Activated CD4-positive, alpha-beta T cell treated with anti-CD3 and anti-CD28 coated beads, Interleukin-2, amount 10 ng/mL, durations not matched to agents 7 days and 5 days (primary cell): Measurements from ENCODE around the gene GPR137B. TPM values are rescaled to one million over a fixed set of nuclear protein-coding genes. Genes with fewer than 3 reads are reported as not detected.

Experiments used
- CTCF ChIA-PET: fragments of 350-600 bp; sonication (Branson Sonifier 250); formaldehyde crosslinking; loops from one replicate; lab custom pipeline; 2021; ENCODE audit warnings: antibody characterized with exemption; lab: Charles Lee
- POLR2A ChIA-PET: fragments of 350-600 bp; sonication (Branson Sonifier 250); formaldehyde crosslinking; loops from one replicate; lab custom pipeline; 2021; ENCODE audit warnings: antibody characterized with exemption; lab: Charles Lee
- DNase-seq: peaks from one replicate; pipeline ENCODE4 v3.0.0-alpha.2; 2020
- H3K27ac Mint-ChIP-seq: one replicate; pipeline ENCODE4 v1.8.0; 2021; ENCODE audit warnings: mild to moderate bottlenecking, moderate library complexity, mixed read lengths
- H3K27me3 Mint-ChIP-seq: one replicate; pipeline ENCODE4 v1.8.0; 2021; ENCODE audit warnings: mixed read lengths
- H3K36me3 Mint-ChIP-seq: one replicate; pipeline ENCODE4 v1.8.0; 2021; ENCODE audit warnings: low read depth, mixed read lengths
- H3K4me1 Mint-ChIP-seq: one replicate; pipeline ENCODE4 v1.8.0; 2021; ENCODE audit warnings: mixed read lengths
- H3K4me3 Mint-ChIP-seq: one replicate; pipeline ENCODE4 v1.8.0; 2021; ENCODE audit warnings: mild to moderate bottlenecking, moderate library complexity, mixed read lengths
- H3K9me3 Mint-ChIP-seq: one replicate; pipeline ENCODE4 v1.8.0; 2021; ENCODE audit warnings: mixed read lengths
- total RNA-seq, 2 experiments: library from RNA; stranded (reverse); gene quantifications; one replicate each; pipeline ENCODE4 v1.2.3, GENCODE V29; 2021

Gene GPR137B
- total RNA-seq, 2 experiments from 2014 or later = 5.0 to 5.8 TPM

DNA sequence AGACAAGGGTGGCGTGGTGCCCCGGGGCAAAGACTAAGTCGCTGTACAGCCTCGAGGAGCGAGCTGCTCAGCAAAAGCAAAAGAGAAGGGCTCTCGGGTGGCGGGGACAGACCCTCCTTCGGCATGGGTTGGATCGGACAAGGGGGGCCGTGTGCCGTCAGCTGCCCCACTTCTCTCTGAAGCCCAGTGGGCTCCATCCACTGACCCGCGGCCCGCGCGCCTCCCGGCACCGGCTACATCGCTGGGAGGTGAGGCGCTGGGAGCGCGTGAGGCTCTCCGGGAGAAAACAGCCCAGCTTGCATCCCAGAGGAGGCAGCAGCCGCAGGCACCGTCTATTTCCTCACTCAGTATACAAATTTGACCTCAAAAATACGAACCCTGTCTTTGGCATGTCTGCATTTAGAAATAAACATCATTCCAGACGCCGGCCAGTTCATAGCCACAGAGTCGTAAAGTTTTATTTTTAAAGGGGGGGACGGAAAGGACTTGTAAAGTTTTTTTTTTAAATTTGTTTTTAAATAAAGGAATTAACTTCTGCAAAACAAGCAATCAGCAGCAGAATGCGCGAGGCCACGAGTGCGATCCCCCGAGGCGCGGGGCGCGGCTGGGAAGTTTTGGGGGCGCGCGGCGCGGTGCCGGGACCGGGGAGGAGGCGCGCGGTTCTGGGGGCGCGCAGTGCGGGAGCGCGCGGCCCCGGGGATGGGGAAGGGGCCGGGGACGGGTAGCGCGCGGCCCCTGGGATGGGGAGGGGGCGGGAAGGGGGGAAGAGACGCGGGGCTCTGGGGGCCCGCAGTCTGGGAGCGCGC lies 689 bp upstream of the GPR137B start:
- H3K4me3 Mint-ChIP-seq = peak overlapping the region; percentile 76
- peaks cover 5% of the 10 kb centered on the region for H3K36me3 Mint-ChIP-seq
- ChIA-PET CTCF (interaction anchor here (0.7 kb wide), 1 partner anchor 10 kb away, joined by 3 read pairs; no protein-coding TSS in a partner anchor), POLR2A (no interaction called here)
- H3K27ac Mint-ChIP-seq = peak overlapping the region; percentile 20
- DNase-seq = no peak
- H3K27me3 Mint-ChIP-seq = peaks cover 44% of the 10 kb centered on the region
- no peaks in the 10 kb centered on the region for H3K9me3 Mint-ChIP-seq
- H3K4me1 Mint-ChIP-seq = peaks cover 27% of the 10 kb centered on the region

DNA sequence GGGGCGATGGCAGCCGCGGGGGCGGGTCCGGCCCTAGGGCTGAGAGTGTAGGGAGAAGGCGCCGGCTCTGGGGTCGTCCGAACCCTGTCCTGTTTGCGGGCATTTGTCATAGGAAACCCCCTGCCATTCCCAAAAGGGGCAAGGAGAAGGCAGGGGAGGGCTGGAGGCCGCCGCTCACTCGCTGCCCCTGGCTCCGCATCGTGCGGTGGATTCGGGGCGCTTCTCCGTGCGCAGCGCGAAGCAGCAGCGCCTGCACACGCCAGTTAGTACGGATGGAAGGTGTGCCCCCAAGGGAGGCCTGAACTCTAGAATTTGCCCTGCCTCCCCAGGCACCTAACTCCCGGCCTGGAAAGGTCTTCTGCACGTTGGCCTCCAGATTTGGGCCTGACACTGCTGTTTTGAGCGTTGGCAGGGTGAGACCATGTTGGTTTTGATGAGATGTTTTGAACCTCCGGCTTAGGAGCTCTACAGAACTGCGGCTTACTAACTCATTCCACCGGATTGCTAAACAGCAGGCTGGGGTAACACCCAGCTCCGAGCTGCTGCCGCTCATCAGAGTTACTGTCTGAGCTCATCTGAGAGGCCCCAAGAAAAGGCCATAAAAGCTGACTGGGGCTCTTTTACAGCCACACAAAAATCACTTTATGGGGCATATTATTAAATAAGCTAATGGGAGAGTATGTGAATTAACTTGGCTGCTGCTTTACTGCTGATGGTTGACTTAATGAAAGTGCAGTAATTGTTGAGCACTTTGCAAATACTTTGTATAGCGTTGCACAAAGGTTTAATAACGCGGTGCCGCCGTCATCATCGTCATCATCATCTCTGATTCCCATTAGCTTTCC lies 987 bp downstream of the GPR137B start:
- Mint-ChIP-seq H3K36me3 (peaks cover 5% of the 10 kb centered on the region), H3K27ac (peak overlapping the region; percentile 16), H3K9me3 (no peaks in the 10 kb centered on the region), H3K4me3 (peak overlapping the region; percentile 93), H3K27me3 (peaks cover 33% of the 10 kb centered on the region), H3K4me1 (peaks cover 27% of the 10 kb centered on the region)
- DNase-seq = peak; percentile 27
- CTCF ChIA-PET = interaction anchor here (0.6 to 2.3 kb wide), 4 partner anchors 9 to 665 kb away, joined by 3 to 13 read pairs (median 3); no protein-coding TSS in a partner anchor
- POLR2A ChIA-PET = interaction anchor here (0.7 kb wide), 1 partner anchor 13 kb away, joined by 3 read pairs; no protein-coding TSS in a partner anchor

- Mint-ChIP-seq H3K36me3 (peaks cover 5% of the 10 kb centered on the region), H3K4me1 (peaks cover 27% of the 10 kb centered on the region), H3K4me3 (peak overlapping the region; percentile 93), H3K27me3 (peaks cover 28% of the 10 kb centered on the region), H3K9me3 (no peaks in the 10 kb centered on the region), H3K27ac (no peak overlapping the region)
- DNase-seq = no peak
- ChIA-PET CTCF (interaction anchor here (0.6 to 2.3 kb wide), 3 partner anchors 9 to 665 kb away, joined by 3 to 13 read pairs (median 3); no protein-coding TSS in a partner anchor), POLR2A (no interaction called here)
These were observed 1.7 kb downstream of the GPR137B start for GRCh38 chr1:236144033-236144432.

DNA sequence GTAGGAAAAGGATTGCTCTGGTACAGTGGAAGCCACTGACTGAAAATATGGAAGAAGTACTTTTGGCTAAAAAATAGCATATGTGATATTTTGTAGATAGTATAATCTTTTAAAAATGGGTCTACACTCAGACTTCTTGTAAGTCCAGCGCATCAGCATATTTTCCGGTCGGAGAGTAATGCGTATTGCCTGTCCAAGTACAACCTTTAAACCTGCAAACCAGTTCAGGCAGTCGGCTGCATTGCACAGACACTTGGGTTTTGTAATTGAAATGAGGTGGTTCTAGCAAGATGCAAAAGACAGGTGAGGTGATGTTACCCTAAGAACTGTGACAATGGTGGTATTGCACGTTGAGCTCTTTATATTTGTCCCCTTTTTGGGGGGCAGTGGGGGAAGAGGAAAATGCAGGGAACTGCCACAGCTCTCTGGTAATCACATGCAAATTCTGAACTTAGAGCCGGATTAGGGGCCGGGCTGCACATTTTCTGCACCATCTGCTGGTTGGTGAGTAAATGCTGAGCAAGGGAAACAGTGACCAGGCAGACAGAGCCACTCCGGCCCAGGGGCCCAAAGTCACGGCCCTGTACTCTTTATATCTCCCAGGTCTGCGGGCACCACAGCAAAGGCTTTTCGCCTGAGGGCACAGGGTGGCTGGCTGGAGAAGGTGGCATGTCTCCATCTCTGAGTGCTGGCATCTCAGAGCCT lies 2.3 kb downstream of the GPR137B start:
- Mint-ChIP-seq H3K9me3 (no peaks in the 10 kb centered on the region), H3K36me3 (peaks cover 5% of the 10 kb centered on the region), H3K4me3 (no peak overlapping the region), H3K27me3 (peaks cover 23% of the 10 kb centered on the region), H3K4me1 (peaks cover 27% of the 10 kb centered on the region), H3K27ac (no peak overlapping the region)
- POLR2A ChIA-PET = no interaction called here
- DNase-seq = no peak
- CTCF ChIA-PET = interaction anchor here (2.3 kb wide), 1 partner anchor 12 kb away, joined by 13 read pairs; no protein-coding TSS in a partner anchor

GRCh38 chr1:236147068-236147467 lies 4.7 kb downstream of the GPR137B start:
- Mint-ChIP-seq H3K4me3 (no peak overlapping the region), H3K27me3 (peaks cover 2% of the 10 kb centered on the region), H3K27ac (no peak overlapping the region), H3K36me3 (peaks cover 4% of the 10 kb centered on the region), H3K9me3 (no peaks in the 10 kb centered on the region), H3K4me1 (peaks cover 22% of the 10 kb centered on the region)
- CTCF ChIA-PET = interaction anchor here (1.1 kb wide), 1 partner anchor 9 kb away, joined by 4 read pairs; no protein-coding TSS in a partner anchor
- POLR2A ChIA-PET = no interaction called here
- no peak for DNase-seq

- DNase-seq = no peak
- Mint-ChIP-seq H3K9me3 (no peaks in the 10 kb centered on the region), H3K36me3 (peaks cover 4% of the 10 kb centered on the region), H3K4me3 (no peak overlapping the region), H3K27ac (no peak overlapping the region), H3K27me3 (no peaks in the 10 kb centered on the region), H3K4me1 (peaks cover 20% of the 10 kb centered on the region)
- CTCF ChIA-PET = interaction anchor here (0.6 to 1.1 kb wide), 2 partner anchors 10 to 264 kb away, joined by 3 to 4 read pairs; no protein-coding TSS in a partner anchor
- POLR2A ChIA-PET = no interaction called here
These were observed 5.5 kb downstream of the GPR137B start for GRCh38 chr1:236147521-236148469.

DNA sequence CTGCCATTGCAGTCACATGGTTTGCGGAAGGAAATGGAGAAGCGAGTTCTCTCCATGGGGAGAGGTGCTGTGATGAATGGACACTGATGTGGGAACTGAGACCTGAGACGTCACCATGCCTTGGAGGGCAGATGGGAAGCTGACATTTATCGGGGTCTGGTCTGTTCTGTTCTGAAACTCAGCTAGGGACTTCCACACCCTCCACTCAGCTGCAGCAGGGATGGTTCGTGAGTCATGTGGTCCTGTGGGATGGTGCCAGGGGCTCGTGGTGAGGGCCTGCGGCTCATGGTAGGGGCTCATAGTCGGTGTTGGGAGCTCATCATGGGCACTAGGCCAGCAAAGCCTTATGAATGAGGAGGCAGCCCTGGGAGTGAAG lies 6.1 kb downstream of the GPR137B start:
- no peak overlapping the region for H3K27ac Mint-ChIP-seq
- H3K27me3 Mint-ChIP-seq = no peaks in the 10 kb centered on the region
- ChIA-PET CTCF (no interaction called here), POLR2A (no interaction called here)
- no peaks in the 10 kb centered on the region for H3K9me3 Mint-ChIP-seq
- peaks cover 17% of the 10 kb centered on the region for H3K4me1 Mint-ChIP-seq
- peaks cover 4% of the 10 kb centered on the region for H3K36me3 Mint-ChIP-seq
- no peak for DNase-seq
- no peak overlapping the region for H3K4me3 Mint-ChIP-seq

- ChIA-PET CTCF (no interaction called here), POLR2A (no interaction called here)
- Mint-ChIP-seq H3K27me3 (no peaks in the 10 kb centered on the region), H3K4me1 (peaks cover 10% of the 10 kb centered on the region), H3K9me3 (no peaks in the 10 kb centered on the region), H3K4me3 (no peak overlapping the region), H3K36me3 (peaks cover 2% of the 10 kb centered on the region), H3K27ac (no peak overlapping the region)
- DNase-seq = no peak
These were observed 6.8 kb downstream of the GPR137B start for GRCh38 chr1:236149003-236149595.

DNA sequence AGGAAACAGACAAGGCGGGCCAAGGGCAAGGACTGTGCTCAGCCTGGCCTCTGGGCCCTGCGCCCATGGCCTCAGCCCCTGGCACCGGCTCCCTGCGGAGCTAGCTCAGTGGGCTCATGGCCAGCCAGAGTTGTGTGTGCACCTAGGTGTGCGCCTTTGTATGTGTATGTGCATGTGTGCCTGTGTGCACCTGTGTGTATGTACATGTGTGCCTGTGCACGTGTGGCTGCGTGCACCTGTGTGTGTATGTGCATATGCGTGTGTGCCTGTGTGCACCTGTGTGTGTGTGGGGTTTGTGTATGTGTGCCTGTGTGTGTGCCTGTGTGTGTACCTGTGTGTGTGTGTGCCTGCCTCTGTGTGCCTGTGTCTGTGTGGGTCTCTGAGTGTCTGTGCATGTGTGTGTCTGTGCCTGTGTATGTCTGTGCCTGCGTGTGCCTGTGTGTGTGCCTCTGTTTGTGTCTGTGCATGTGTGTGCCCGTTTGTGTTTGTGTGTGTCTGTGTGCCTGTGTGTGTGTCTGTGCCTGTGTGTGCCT lies 7.4 kb downstream of the GPR137B start:
- ChIA-PET POLR2A (no interaction called here), CTCF (no interaction called here)
- no peak overlapping the region for H3K27ac Mint-ChIP-seq
- peaks cover 2% of the 10 kb centered on the region for H3K36me3 Mint-ChIP-seq
- peaks cover 5% of the 10 kb centered on the region for H3K4me1 Mint-ChIP-seq
- no peak overlapping the region for H3K4me3 Mint-ChIP-seq
- H3K9me3 Mint-ChIP-seq = no peaks in the 10 kb centered on the region
- DNase-seq = no peak
- no peaks in the 10 kb centered on the region for H3K27me3 Mint-ChIP-seq

GRCh38 chr1:236150311-236150955 lies 8.1 kb downstream of the GPR137B start:
- Mint-ChIP-seq H3K27ac (no peak overlapping the region), H3K27me3 (no peaks in the 10 kb centered on the region), H3K9me3 (no peaks in the 10 kb centered on the region), H3K4me3 (no peak overlapping the region), H3K4me1 (peaks cover 3% of the 10 kb centered on the region), H3K36me3 (peaks cover 2% of the 10 kb centered on the region)
- CTCF ChIA-PET = no interaction called here
- DNase-seq = no peak
- POLR2A ChIA-PET = no interaction called here

DNA sequence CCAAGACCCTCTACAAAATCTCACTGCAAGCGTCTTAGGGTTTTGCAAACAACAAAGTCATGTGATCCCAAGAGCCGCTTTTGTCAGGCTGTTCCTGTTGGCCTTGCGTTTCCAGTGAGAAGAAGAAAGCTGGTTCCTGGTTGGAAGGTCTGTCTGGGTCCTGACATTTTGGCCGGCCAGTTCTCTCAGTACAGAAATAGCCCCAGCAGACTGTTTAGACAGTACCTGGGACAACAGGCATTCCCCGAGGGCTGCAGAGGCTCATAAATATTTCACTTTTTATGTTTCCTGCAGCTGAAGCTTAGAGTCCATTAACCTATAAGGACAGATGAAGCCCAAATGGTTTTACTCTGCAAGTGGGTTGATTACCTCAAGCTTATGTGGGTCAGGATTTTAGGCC lies 8.6 kb downstream of the GPR137B start:
- no peak for DNase-seq
- Mint-ChIP-seq H3K27ac (no peak overlapping the region), H3K36me3 (peaks cover 2% of the 10 kb centered on the region), H3K27me3 (no peaks in the 10 kb centered on the region), H3K9me3 (no peaks in the 10 kb centered on the region), H3K4me3 (no peak overlapping the region), H3K4me1 (peaks cover 3% of the 10 kb centered on the region)
- POLR2A ChIA-PET = no interaction called here
- CTCF ChIA-PET = interaction anchor here (0.6 kb wide), 1 partner anchor 10 kb away, joined by 3 read pairs; no protein-coding TSS in a partner anchor
